ENCODE measurements around the gene NUDT16L1.

DNA sequence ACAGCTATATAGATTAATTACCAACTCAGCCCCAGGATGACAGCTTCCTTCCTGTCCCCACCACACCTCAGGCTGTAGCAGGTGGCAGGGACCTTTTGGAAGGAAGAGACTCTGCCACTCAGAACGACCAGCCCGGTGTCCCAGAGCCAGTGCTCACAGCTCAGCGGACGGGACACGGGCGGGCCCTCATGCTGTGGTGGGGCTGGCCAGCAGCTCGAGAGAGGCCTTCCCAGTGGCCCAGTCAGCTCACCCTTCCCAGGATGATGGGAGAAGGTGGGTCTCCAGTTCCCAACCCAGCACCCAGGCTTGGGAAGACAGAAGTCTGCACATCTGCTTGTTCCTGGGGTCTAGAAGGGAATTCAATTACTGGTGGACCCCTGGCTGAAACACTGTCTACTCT, 10.5 kb downstream of the NUDT16L1 start:
- TF ChIP-seq CTCF (IDR thresholded peaks at IDR 0.05) (no peak), CHD2 (IDR thresholded peaks at IDR 0.05; ENCODE audit: low read length, partially characterized antibody) (no peak), EP300 (IDR thresholded peaks at IDR 0.05; ENCODE audit: borderline replicate concordance in 1 of 2, low read depth in 1 of 2, low read length in 1 of 2) (no peak), USF2 (IDR thresholded peaks at IDR 0.05; ENCODE audit: borderline replicate concordance, low read depth, low read length) (no peak), RAD21 (IDR thresholded peaks at IDR 0.05; ENCODE audit: low read length) (no peak), RCOR1 (IDR thresholded peaks at IDR 0.05; ENCODE audit: low read length) (no peak), SIN3A (IDR thresholded peaks at IDR 0.05; ENCODE audit: borderline replicate concordance, low read depth, low read length) (no peak), REST (IDR thresholded peaks at IDR 0.05; ENCODE audit: low read depth, low read length) (no peak), GABPA (IDR thresholded peaks at IDR 0.05; ENCODE audit: low read depth) (no peak), POLR2AphosphoS5 (IDR thresholded peaks at IDR 0.05; ENCODE audit: low read depth, low read length) (no peak), JUND (IDR thresholded peaks at IDR 0.05) (no peak)
